Natural killer cell (primary cell): ENCODE measurements around the gene HIF1A. TPM values are rescaled to one million over a fixed set of nuclear protein-coding genes. Genes with fewer than 3 reads are reported as not detected.
A peak's percentile ranks its signal among the peaks of the same experiment; 100 is the strongest.

Experiments used
- ATAC-seq, 3 donors: fragments of 150-1000 bp in 2 of 3; fragments of 200-7000 bp in 1 of 3; cut with Tn5 transposase; 1 replicate in 1 of 3; 2 replicates in 2 of 3; pipeline ENCODE4 v1.10.0; 2021; ENCODE audit warnings: mild to moderate bottlenecking in 2 of 3, moderate library complexity in 2 of 3
- DNase-seq, 2 donors: peaks; one replicate each; pipeline versions ENCODE4 v3.0.0 to v3.0.0-alpha.2; 2013 to 2021; ENCODE audit warnings: mixed read lengths in 1 of 2
- H3K27ac ChIP-seq: one replicate; pipeline ENCODE4 v1.5.1; 2013; ENCODE audit warnings: mild to moderate bottlenecking, low read length
- H3K27me3 ChIP-seq: one replicate; pipeline ENCODE4 v1.6.1; 2013; ENCODE audit warnings: low read length; ENCODE audit not compliant: control insufficient read depth, insufficient read depth
- H3K36me3 ChIP-seq: one replicate; pipeline ENCODE4 v1.6.1; 2013; ENCODE audit warnings: low read length; ENCODE audit not compliant: control insufficient read depth, insufficient read depth
- H3K4me1 ChIP-seq: one replicate; pipeline ENCODE4 v1.6.1; 2013; ENCODE audit warnings: low read length; ENCODE audit not compliant: control insufficient read depth, insufficient read depth
- H3K4me3 ChIP-seq: one replicate; pipeline ENCODE4 v1.5.1; 2013; ENCODE audit warnings: low read length
- H3K9me3 ChIP-seq: one replicate; pipeline ENCODE4 v1.6.1; 2013; ENCODE audit warnings: low read length; ENCODE audit not compliant: control insufficient read depth, insufficient read depth
- H3K27ac Mint-ChIP-seq, 2 donors: one replicate each; pipeline ENCODE4 v1.8.0; 2022; ENCODE audit warnings: mild to moderate bottlenecking in 2 of 2, mixed read lengths in 2 of 2, moderate library complexity in 1 of 2
- H3K27me3 Mint-ChIP-seq, 2 donors: one replicate each; pipeline ENCODE4 v1.8.0; 2022; ENCODE audit warnings: low read depth in 2 of 2, mixed read lengths in 2 of 2
- H3K36me3 Mint-ChIP-seq: one replicate; pipeline ENCODE4 v1.8.0; 2022; ENCODE audit warnings: mixed read lengths
- H3K4me1 Mint-ChIP-seq, 2 donors: one replicate each; pipeline ENCODE4 v1.8.0; 2022; ENCODE audit warnings: mixed read lengths in 2 of 2
- H3K4me3 Mint-ChIP-seq: one replicate; pipeline ENCODE4 v1.8.0; 2022; ENCODE audit warnings: mild to moderate bottlenecking, moderate library complexity, mixed read lengths
- H3K9me3 Mint-ChIP-seq, 2 donors: one replicate each; pipeline ENCODE4 v1.8.0; 2022; ENCODE audit warnings: mixed read lengths in 2 of 2
- CTCF ChIP-seq: fragments of 200-600 bp; IDR thresholded peaks from one replicate; pipeline ENCODE4 v1.8.0; 2022; ENCODE audit warnings: antibody characterized with exemption
- WGBS: methylation state at CpG from one replicate; pipeline ENCODE4 v1.1.7; 2013; ENCODE audit warnings: missing lambda C conversion rate; ENCODE audit not compliant: insufficient coverage; 5-methylcytosine and 5-hydroxymethylcytosine counted together
- intact Hi-C: fragments of 100-400 bp; cut with micrococcal nuclease; formaldehyde crosslinking; loops from one replicate; pipeline ENCODE4 v1.14.2; 2022
- total RNA-seq, 4 donors: library from RNA; stranded (reverse); fragments of 120-200 nt in 1 of 4; gene quantifications; one replicate each; pipeline versions ENCODE4 v1.2.3 to v1.2.4, GENCODE V29; 2013 to 2022

The HIF1A gene
- total RNA-seq, 3 donors from 2014 or later (not counting 1 experiment from before 2014, with no cell fraction given), result 174 to 184 (median 177) TPM

GRCh38 chr14:61701946-61702345 is 6.6 kb downstream of the HIF1A start:
- Histone ChIP-seq H3K4me1 (peaks cover 12% of the 10 kb centered on the region), H3K9me3 (no peaks in the 10 kb centered on the region), H3K4me3 (no peak overlapping the region), H3K36me3 (no peaks in the 10 kb centered on the region), H3K27ac (no peak overlapping the region), H3K27me3 (no peaks in the 10 kb centered on the region)
- no peaks in the 10 kb centered on the region for H3K36me3 Mint-ChIP-seq
- TF ChIP-seq CTCF, result no peak
- intact Hi-C loops, result no loop called here
- no peak overlapping the region for H3K27ac Mint-ChIP-seq
- H3K4me1 Mint-ChIP-seq, result peaks cover 59 to 70% of the 10 kb centered on the region in 2 donors
- no peak overlapping the region for H3K4me3 Mint-ChIP-seq
- 72% methylated on average over 6 of the region's 7 CpGs for WGBS
- ATAC-seq (no peak), DNase-seq (no peak)
- peaks cover 0 to 2% of the 10 kb centered on the region in 2 donors for H3K9me3 Mint-ChIP-seq
- H3K27me3 Mint-ChIP-seq, result no peaks in the 10 kb centered on the region

- Histone ChIP-seq H3K4me3 (no peak overlapping the region), H3K4me1 (peaks cover 12% of the 10 kb centered on the region), H3K27ac (no peak overlapping the region), H3K36me3 (no peaks in the 10 kb centered on the region), H3K27me3 (no peaks in the 10 kb centered on the region), H3K9me3 (no peaks in the 10 kb centered on the region)
- Mint-ChIP-seq H3K27me3 (no peaks in the 10 kb centered on the region), H3K27ac (peak overlapping the region in 1 of 2 donors; percentile 53), H3K4me1 (peaks cover 44 to 57% of the 10 kb centered on the region in 2 donors), H3K4me3 (peak overlapping the region; percentile 6), H3K36me3 (no peaks in the 10 kb centered on the region), H3K9me3 (peaks cover 0 to 2% of the 10 kb centered on the region in 2 donors)
- TF ChIP-seq CTCF, result no peak
- ATAC-seq, result no peak
- DNase-seq, result no peak
- no CpG with 5 or more reads among the region's 3 CpGs for WGBS
- intact Hi-C loops, result no loop called here
Observed at GRCh38 chr14:61703342-61704129, 8.2 kb downstream of the HIF1A start.

GRCh38 chr14:61704554-61704953 is 9.2 kb downstream of the HIF1A start:
- DNase-seq (no peak), ATAC-seq (no peak)
- no peak for TF ChIP-seq CTCF
- H3K27ac ChIP-seq, result no peak overlapping the region
- Mint-ChIP-seq H3K27ac (no peak overlapping the region), H3K9me3 (peaks cover 0 to 2% of the 10 kb centered on the region in 2 donors), H3K36me3 (no peaks in the 10 kb centered on the region), H3K4me3 (no peak overlapping the region), H3K4me1 (peaks cover 34 to 52% of the 10 kb centered on the region in 2 donors), H3K27me3 (no peaks in the 10 kb centered on the region)
- H3K36me3 ChIP-seq, result no peaks in the 10 kb centered on the region
- no peak overlapping the region for H3K4me3 ChIP-seq
- 57% methylated on average over 2 of the region's 3 CpGs for WGBS
- intact Hi-C loops, result no loop called here
- no peaks in the 10 kb centered on the region for H3K27me3 ChIP-seq
- H3K9me3 ChIP-seq, result no peaks in the 10 kb centered on the region
- H3K4me1 ChIP-seq, result peaks cover 12% of the 10 kb centered on the region
